COLO668 (cell line): ENCODE measurements around the gene TMX1.

Experiments
- DNase-seq: peaks from one replicate; lab custom pipeline; 2025; ENCODE audit not compliant: unreplicated experiment; lab: John Stamatoyannopoulos, UW

TMX1 gene

DNA sequence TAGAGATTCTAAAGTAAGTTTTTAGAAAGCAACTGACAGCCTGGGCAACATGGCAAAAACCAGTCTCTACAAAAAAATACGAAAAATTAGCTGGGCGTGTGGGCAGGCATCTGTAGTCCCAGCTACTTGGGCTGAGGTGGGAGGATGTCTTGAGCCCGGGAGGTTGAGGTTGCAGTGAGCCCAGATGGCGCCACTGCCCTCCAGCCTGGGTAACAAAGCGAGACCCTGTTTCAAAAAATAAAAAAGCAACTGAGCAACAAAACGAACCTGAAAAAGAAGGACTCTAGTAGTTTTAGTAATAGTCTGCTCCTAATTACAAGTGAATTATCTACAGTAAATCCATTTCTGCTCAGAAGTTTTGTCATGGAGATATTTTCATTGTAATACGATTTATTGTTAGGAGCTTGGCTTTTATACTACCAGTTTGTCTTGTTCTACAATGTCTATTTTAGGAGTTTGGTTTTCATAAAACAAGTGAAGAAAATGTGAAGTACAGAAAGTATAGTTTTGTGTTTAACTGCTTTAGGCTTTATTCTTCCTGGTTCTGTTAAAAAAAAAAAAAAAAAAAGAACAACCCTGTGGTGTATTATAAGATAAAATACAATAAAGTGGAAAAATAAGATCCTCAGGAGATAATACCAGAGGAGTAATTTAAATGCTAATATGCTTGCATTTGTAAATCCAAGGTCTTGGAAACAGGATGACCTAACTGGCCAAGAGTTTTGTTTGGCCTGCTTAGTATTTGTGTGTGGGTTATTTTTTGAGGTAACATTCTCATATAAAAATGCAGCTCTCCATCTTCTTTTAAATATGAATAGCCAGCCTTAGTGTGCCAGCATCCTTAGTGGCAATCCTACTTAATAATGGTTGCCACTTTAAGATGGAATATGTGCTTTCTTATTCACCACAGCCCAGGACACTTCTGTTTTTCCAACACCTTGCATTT, 2.8 kb downstream of the TMX1 start:
- no peak for DNase-seq

- DNase-seq: no peak
Observed at GRCh38 chr14:51244591-51244990, 4.5 kb downstream of the TMX1 start.

DNA sequence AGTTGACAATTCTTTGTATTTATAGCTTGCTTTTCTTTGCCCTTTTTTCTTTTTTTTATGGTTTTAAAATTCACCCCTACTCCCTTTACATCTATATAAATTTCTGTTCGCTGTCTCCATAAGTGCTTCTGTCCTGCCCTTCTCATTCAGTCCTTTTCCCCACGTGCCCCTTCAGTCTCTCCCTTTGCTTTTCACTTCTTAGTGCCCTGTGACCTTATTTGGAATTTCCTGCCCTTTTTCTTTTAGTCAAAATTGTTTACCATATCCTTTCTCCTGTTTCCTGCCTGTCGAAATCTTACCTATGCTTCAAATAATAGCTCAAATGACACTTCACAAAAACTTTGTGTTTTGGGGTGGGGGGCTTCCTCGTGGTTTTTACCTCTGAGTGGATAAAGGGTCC, 6.0 kb downstream of the TMX1 start:
- DNase-seq: no peak

DNA sequence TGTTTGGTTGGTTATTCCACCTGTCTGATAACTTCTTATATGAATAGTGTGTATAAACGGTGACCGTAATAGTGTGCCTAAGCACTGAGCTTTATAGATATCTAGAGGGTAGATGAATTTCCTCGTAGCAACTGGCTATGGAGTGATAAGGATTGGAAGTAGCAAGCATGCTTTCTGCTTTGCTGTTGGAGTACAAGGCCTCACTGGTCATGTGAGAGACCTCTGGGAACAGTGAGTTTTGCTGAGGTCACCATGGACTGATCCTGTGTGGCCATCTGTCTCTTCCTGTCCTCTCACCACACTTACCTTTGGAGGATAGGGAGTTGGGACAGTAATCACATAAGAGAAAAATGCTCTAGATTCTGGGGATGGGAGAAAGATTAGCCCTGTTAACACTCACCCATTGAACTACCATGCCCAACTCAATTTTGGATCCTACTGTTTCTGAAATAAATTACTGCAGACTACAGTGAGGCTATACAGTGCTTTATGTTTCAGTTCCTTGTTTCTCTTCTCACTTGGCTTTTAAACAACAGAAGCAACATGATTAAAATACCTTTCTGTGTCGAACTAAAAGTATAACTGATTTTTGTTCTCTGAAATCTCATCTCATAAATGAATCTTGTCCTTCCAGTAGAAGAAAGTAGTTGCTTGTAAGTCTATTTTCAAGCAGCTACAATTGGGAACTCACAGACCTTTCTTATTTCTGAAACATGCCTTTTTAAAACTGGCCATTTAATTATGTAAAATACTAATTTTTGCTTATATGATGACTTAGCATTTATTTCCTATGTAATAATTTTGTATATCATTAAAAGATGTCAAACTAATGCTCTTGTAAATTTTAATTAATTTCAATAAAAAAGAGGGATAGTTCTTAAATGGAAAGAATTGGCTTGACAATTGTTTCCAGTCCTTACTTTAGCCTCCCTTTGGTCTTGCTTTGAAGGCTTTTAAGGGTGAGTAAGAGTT, 8.3 kb downstream of the TMX1 start:
- DNase-seq: no peak

DNA sequence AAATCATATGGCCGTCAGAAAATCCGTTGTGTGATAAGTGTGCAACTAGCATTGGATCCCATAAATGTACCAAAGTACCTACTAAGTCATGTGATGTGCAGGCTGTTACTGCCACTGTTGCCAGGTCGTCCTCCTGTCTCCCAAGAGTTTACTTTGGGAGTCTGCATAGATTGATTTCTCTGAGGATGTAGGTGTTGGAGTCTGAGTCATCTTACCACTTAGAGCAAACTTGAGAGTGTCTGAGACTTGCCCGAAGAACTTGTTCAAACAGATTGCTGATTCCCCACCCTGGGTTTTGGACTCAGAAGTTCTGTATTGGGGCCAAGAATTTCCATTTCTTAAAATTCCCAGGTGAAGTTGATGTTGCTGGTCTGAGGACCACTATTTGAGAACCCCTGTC, 11.4 kb downstream of the TMX1 start:
- DNase-seq: no peak

DNA sequence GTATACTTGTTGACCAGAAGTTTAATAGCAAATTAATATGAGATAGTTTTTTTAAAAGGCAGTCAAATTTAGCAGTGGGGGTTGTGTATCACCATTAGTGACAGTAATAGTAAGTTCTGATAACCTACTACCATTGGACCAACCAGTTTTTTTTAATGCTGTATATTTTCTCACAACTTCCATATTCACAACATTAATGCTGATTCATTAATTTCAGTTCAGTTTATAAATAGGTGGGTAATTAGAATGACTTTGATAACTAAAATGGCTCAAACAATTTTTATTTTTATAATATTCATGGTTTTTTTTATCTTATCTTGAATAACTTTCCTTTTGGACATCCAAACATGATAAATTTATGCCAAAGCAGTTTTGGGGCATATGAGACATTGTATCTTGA, 13.8 kb downstream of the TMX1 start:
- DNase-seq: no peak

- DNase-seq: no peak
Observed at GRCh38 chr14:51258280-51258679, 18.2 kb downstream of the TMX1 start.

- DNase-seq: no peak
Observed at GRCh38 chr14:51258788-51259187, 18.7 kb downstream of the TMX1 start.

DNA sequence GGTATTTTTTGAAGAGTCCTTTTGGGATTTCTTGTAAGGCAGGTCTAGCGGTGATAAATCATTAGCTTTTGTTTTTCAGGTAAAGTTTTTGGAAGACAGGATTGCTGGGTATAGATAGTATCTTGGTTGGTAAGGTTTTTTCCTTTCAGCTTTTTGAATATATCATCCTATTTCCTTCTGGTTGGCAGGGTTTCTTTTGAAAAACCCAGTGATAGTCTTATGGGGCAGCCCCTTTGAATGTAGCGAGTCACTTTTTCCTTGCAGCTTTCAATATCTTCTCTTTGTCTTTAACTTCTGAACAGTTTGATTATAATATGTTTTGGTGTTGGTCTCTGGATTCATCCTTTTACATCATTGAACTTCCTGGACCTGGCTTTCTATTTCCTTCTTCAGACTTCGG, 20.2 kb downstream of the TMX1 start:
- DNase-seq: no peak

DNA sequence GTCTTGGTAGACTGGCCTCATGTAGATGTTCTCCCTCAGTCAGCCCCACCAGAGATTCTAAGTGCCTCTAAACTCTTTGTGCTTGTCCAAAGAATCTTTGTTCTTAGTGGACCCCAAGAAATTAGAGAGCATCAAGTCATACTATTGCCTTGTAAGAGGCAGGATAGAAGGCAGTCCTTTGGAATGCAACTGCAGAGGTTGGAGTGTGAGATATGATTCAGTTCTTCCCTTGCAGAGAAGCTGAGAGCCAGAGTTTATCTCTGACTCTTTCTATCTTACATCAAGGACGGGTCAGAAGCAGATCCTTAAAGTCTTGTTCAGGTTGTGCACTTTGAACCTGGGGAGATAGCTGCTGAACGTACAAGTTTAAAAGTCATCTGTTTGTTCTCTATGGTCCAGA, 21.1 kb downstream of the TMX1 start:
- DNase-seq: no peak

DNA sequence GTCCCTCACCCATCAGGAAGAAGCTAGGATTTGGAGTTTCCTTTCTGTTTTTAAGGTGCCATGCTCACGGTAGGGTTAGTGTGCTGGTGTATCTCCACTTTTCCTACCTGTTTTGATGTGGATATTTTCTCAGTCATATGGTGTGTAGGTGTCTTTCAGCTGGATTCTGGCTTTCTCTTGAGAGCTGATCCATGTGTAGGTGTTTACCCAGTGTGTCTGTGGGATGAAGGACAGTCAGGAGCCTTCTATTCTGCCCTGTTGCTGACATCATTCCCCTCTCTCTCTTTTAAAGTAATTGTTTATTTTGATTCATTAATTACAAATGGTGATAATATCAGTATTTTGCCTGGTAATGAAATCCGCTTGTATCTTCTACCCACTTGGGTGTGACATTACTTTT, 22.8 kb downstream of the TMX1 start:
- DNase-seq: no peak

DNA sequence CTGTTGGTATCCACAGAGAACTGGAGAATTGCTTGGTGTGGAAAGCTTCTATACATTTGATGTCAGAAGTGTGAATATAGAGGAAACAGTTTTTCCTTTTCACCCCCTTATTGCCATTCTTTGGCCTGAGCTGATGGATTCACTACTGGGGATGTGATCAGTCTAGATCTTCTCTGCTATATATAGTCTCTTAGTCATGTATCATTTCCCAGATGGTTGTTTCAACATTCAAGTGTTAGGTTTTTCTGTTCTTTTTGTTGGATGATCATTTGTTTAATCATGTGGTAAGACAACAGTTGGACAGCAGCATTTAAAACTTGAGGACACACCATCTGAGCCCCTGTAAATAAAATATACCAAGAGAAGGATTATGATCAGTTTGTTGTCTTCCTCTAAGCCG, 29.6 kb downstream of the TMX1 start:
- no peak for DNase-seq

- DNase-seq: no peak
Observed at GRCh38 chr14:51276605-51277004, 36.6 kb downstream of the TMX1 start.

GRCh38 chr14:51277753-51278415, 37.8 kb downstream of the TMX1 start:
- no peak for DNase-seq

- DNase-seq: no peak
Observed at GRCh38 chr14:51282517-51282916, 42.5 kb downstream of the TMX1 start.

DNA sequence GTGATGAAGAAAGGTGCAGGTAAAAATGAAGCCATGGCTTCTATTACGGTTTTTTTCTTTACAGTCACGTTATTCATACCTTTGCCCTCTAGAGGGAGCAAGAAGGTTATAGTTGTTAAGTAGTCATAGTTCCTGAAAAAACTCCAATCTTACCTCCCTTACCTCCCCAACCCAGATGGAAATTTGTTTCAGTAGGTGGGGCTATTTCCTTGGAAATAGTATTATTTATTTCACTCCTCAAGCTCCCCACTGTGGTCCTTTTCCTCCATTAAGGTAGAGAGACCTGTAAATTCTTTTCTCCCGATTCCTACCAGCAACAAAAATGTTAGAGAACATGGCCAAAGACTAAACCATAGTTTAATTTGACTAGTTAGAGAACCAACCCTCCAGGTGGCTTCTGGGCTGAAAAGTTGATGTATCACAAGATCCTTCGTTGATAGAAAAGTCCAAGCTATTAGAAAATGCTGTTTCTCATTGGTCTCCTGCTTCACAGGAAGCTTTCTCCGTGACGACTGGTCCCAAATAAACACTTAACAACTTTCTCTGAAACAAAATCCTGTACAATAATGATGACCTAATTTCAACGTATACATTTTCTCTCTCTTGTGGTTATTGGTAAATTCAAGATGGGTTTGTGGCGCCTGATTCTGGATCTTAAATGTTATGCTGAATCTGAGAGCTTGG, 43.5 kb downstream of the TMX1 start:
- no peak for DNase-seq

GRCh38 chr14:51284241-51284640, 44.2 kb downstream of the TMX1 start:
- DNase-seq: no peak

- DNase-seq: no peak
Observed at GRCh38 chr14:51285120-51285519, 45.1 kb downstream of the TMX1 start.

DNA sequence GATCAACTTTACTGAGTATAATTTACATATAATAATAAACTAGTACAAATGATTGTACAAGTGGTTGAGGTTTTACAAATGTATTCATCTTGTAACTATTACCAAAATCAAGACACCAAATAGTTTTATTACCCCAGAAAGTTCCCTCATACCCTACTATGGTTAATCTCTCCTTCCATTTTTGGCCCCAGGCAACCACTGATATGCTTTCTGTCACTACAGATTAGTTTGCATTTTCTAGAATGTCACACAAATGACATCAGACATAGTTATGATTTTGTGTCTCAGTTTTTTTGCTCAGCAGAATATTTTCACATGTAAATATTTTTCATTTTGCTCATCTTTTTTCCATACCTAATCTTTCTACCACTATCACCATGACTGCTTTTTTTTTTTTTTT, 49.1 kb downstream of the TMX1 start:
- no peak for DNase-seq

- no peak for DNase-seq
Observed at GRCh38 chr14:51290132-51290531, 50.1 kb downstream of the TMX1 start.

DNA sequence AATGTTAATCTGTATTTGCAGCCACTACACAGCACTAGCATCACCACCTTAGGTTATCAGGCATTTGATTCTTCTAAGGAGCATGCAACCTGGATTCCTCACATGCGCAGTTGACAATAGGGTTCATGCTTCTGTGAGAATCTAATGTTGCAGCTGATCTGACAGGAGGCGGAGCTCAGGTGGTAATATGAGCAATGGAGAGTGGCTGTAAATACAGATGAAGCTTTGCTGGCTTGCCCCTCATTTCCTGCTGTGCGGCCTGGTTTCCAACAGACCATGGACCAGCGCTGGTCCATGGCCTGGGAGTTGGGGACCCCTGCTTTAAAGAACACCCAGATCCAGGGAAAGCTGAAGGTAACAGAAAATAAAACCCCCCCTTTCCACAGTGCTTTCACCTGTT, 51.0 kb downstream of the TMX1 start:
- DNase-seq: no peak
